HG02798 (cell line): ENCODE data around the gene ATG16L1.

Experiments
- ATAC-seq: cut with Tn5 transposase; IDR thresholded peaks from one replicate; pipeline ENCODE4 v1.9.1; 2021; ENCODE audit warnings: mild to moderate bottlenecking; ENCODE audit not compliant: unreplicated experiment, poor library complexity

The ATG16L1 gene

GRCh38 chr2:233256048-233256447, 4.6 kb downstream of the ATG16L1 start:
- no peak for ATAC-seq

- no peak for ATAC-seq
These were observed 6.7 kb downstream of the ATG16L1 start for GRCh38 chr2:233258211-233258610.

GRCh38 chr2:233259730-233260129, 8.3 kb downstream of the ATG16L1 start:
- no peak for ATAC-seq

- ATAC-seq: no peak
These were observed 9.2 kb downstream of the ATG16L1 start for GRCh38 chr2:233260661-233261060.

- ATAC-seq: peak; percentile 75
These were observed 10.5 kb downstream of the ATG16L1 start for GRCh38 chr2:233261819-233262555.

GRCh38 chr2:233262562-233262961, 11.1 kb downstream of the ATG16L1 start:
- no peak for ATAC-seq

GRCh38 chr2:233263045-233263570, 11.6 kb downstream of the ATG16L1 start:
- ATAC-seq: no peak

- ATAC-seq: no peak
These were observed 13.2 kb downstream of the ATG16L1 start for GRCh38 chr2:233264667-233265066.

GRCh38 chr2:233265899-233266431, 14.5 kb downstream of the ATG16L1 start:
- no peak for ATAC-seq

- no peak for ATAC-seq
These were observed 15.0 kb downstream of the ATG16L1 start for GRCh38 chr2:233266481-233266880.

- ATAC-seq: no peak
These were observed 16.2 kb downstream of the ATG16L1 start for GRCh38 chr2:233267516-233268245.

GRCh38 chr2:233270366-233270765, 18.9 kb downstream of the ATG16L1 start:
- no peak for ATAC-seq

GRCh38 chr2:233270951-233271350, 19.5 kb downstream of the ATG16L1 start:
- no peak for ATAC-seq

- no peak for ATAC-seq
These were observed 20.2 kb downstream of the ATG16L1 start for GRCh38 chr2:233271693-233272092.

- no peak for ATAC-seq
These were observed 21.6 kb downstream of the ATG16L1 start for GRCh38 chr2:233273120-233273519.

- ATAC-seq: no peak
These were observed 23.8 kb downstream of the ATG16L1 start for GRCh38 chr2:233275223-233275622.

GRCh38 chr2:233278921-233279320, 27.4 kb downstream of the ATG16L1 start:
- no peak for ATAC-seq

GRCh38 chr2:233280114-233280693, 28.7 kb downstream of the ATG16L1 start:
- ATAC-seq: no peak

- no peak for ATAC-seq
These were observed 30.1 kb downstream of the ATG16L1 start for GRCh38 chr2:233281553-233281952.

GRCh38 chr2:233281992-233282603, 30.6 kb downstream of the ATG16L1 start:
- ATAC-seq: no peak
